Esophagus muscularis mucosa (tissue), 4 donors: ENCODE data around the gene TMEM200C. TPM values are rescaled to one million over a fixed set of nuclear protein-coding genes. Genes with fewer than 3 reads are reported as not detected.

Experiments
- DNase-seq: peaks from one replicate; pipeline ENCODE4 v3.0.0-alpha.2; 2017; ENCODE audit errors: extremely low spot score
- H3K27ac ChIP-seq, 4 donors: fragments of 200-600 bp; sonication (generic); replicated peaks in 1 of 4; 1 replicate in 3 of 4; 2 replicates in 1 of 4; pipeline ENCODE4 v1.5.1; 2016 to 2019; ENCODE audit warnings: mild to moderate bottlenecking in 1 of 4
- H3K27me3 ChIP-seq, 4 donors: fragments of 200-600 bp; sonication (generic); one replicate each; pipeline versions ENCODE4 v1.5.1 to v1.6.0; 2016 to 2019
- H3K36me3 ChIP-seq, 4 donors: fragments of 200-600 bp; sonication (generic); one replicate each; pipeline ENCODE4 v1.5.1; 2016 to 2019
- H3K4me1 ChIP-seq, 4 donors: fragments of 200-600 bp; sonication (generic); one replicate each; pipeline ENCODE4 v1.5.1; 2016 to 2019
- H3K4me3 ChIP-seq, 4 donors: fragments of 200-600 bp; sonication (generic); 1 replicate in 2 of 4; 2 replicates in 2 of 4; pipeline ENCODE4 v1.5.1; 2016 to 2019; ENCODE audit warnings: mild to moderate bottlenecking in 4 of 4, moderate library complexity in 1 of 4
- H3K9me3 ChIP-seq, 4 donors: fragments of 200-600 bp; sonication (generic); 1 replicate in 3 of 4; 2 replicates in 1 of 4; pipeline ENCODE4 v1.5.1; 2016 to 2019
- EP300 ChIP-seq: sonication (generic); formaldehyde crosslinking; IDR thresholded peaks from one replicate; pipeline ENCODE4 v1.6.1; 2017; ENCODE audit warnings: antibody characterized with exemption
- POLR2A ChIP-seq: fragments of 450-650 bp; IDR thresholded peaks from one replicate; pipeline ENCODE4 v1.6.1; 2017; ENCODE audit warnings: antibody characterized with exemption, moderate library complexity, mild to moderate bottlenecking, low read depth
- POLR2AphosphoS5 ChIP-seq, 2 donors: sonication (generic); formaldehyde crosslinking; IDR thresholded peaks; one replicate each; pipeline ENCODE4 v1.6.1; 2017; ENCODE audit warnings: antibody characterized with exemption in 2 of 2
- WGBS: methylation state at CpG from one replicate; pipeline ENCODE4 v1.1.5; 2018; 5-methylcytosine and 5-hydroxymethylcytosine counted together
- intact Hi-C: fragments of 100-400 bp; cut with DNase I; formaldehyde crosslinking; loops from one replicate; pipeline ENCODE4 v1.15.1; 2023
- total RNA-seq, 4 donors: library from RNA; depleted of rRNA; stranded (reverse); fragments of >200 nt; gene quantifications; one replicate each; pipeline versions ENCODE4 v1.1.0 to v1.2.1, GENCODE V29; 2016
- TF ChIP-seq, protein P1 (sequence below), 3 experiments: fragments of 200-600 bp in 2 of 3; fragments of 450-650 bp in 1 of 3; sonication (generic) in 2 of 3; IDR thresholded peaks; one replicate each; pipeline ENCODE4 v1.5.1; 2017 to 2019; ENCODE audit warnings: antibody characterized with exemption in 3 of 3, mild to moderate bottlenecking in 2 of 3, moderate library complexity in 1 of 3

Gene TMEM200C
- under 1 TPM; under 0.01 to 0.92 (median 0.36) TPM for total RNA-seq

DNA sequence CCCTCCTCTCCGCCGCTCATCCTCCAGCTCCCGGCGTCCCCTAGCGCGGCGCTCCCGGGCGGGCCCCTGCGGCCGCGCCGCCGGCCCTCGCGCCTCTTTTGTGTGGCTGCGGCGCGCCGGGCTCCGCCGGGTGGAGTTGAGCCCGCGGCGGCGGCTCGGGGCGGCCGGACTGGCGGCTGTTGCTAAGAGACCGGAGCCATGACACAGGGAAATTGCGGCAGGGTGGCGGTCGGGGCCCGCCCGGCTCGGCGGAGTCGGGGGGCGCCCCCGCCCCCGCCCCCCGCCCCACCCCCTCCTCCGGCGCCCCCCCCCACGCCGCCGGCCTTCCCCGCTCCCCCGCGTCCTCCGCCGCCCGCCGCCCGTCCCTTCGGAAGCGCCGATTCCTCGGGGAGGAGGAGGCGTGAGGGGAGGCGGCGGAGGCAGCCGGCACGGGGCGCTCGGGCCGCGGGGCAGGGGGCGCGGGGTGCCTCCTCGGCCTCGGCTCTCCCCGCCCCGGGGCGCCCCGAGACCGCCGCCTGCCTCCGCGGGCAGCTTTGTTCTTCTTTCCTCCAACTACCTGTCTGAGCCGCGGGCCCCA, at the start of gene TMEM200C:
Gene TMEM200C, minus strand, starts transcription at position 224 of the 577 bp plus-strand sequence. CDS start 3,459 bp downstream, outside the sequence.
- TF ChIP-seq POLR2A: no peak
- peak within 1 kb of the TSS; percentile 17 to 63 (median 38) for H3K27ac ChIP-seq
- no peaks in the 10 kb centered on the region for H3K36me3 ChIP-seq
- 0% methylated on average over 6 of the region's 83 CpGs for WGBS
- H3K4me3 ChIP-seq: peak within 1 kb of the TSS; percentile 51 to 62 (median 54)
- no peak for DNase-seq
- intact Hi-C loops: no loop called here
- H3K4me1 ChIP-seq: peaks cover 13 to 35% (median 32%) of the 10 kb centered on the region in 4 donors
- no peaks in the 10 kb centered on the region for H3K9me3 ChIP-seq
- H3K27me3 ChIP-seq: peaks cover 0 to 94% (median 46%) of the 10 kb centered on the region in 4 donors

DNA sequence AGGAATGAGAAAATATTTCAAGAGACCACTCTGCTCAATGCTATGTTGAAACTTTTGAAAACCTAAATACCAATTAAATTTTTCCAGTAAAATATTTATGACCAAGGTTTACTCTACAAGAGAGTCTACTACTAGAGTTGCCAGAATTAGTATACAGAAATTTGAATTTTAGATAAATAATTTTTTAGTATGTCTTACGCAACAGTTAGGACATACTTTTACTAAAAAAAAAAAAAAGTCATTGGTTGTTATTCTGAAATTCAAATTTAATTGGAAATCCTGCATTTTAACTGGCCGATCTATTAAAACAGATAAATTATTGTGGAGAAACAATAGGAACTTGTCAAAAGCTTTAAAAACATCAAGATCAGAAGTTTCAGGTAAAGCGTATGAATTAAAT, 49.1 kb upstream of the TMEM200C start:
- WGBS: 95% methylated on average over 3 of the region's 3 CpGs
- DNase-seq: no peak
- intact Hi-C loops: no loop called here

DNA sequence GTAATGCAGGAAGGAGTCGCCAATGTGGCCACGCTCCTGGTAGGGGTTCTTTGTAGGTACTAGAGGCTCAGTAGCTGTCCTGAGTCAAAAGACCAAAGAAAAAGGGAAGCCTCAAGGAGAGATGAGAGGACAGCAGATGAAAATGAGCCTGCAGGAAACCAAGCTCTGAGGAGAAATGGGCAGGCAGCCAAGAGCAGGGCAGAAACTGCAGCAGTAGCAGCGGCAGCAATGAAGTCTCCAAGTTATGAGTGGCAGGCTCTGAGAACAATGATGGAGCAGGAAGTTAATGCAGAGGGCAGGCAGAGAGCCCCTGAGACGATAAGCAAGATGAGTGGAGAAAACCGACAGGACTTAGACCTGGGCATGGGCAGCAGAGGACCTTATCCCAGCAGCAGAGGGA, 48.2 kb upstream of the TMEM200C start:
- Histone ChIP-seq H3K27me3 (peaks cover 0 to 4% (median 0%) of the 10 kb centered on the region in 4 donors), H3K4me1 (no peaks in the 10 kb centered on the region), H3K4me3 (no peak overlapping the region), H3K36me3 (no peaks in the 10 kb centered on the region), H3K27ac (no peak overlapping the region), H3K9me3 (no peaks in the 10 kb centered on the region)
- no peak for TF ChIP-seq POLR2AphosphoS5 (IDR thresholded peaks at IDR 0.05)
- TF ChIP-seq, protein P1, sequence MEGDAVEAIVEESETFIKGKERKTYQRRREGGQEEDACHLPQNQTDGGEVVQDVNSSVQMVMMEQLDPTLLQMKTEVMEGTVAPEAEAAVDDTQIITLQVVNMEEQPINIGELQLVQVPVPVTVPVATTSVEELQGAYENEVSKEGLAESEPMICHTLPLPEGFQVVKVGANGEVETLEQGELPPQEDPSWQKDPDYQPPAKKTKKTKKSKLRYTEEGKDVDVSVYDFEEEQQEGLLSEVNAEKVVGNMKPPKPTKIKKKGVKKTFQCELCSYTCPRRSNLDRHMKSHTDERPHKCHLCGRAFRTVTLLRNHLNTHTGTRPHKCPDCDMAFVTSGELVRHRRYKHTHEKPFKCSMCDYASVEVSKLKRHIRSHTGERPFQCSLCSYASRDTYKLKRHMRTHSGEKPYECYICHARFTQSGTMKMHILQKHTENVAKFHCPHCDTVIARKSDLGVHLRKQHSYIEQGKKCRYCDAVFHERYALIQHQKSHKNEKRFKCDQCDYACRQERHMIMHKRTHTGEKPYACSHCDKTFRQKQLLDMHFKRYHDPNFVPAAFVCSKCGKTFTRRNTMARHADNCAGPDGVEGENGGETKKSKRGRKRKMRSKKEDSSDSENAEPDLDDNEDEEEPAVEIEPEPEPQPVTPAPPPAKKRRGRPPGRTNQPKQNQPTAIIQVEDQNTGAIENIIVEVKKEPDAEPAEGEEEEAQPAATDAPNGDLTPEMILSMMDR (IDR thresholded peaks at IDR 0.05): no peak
- no peak for TF ChIP-seq POLR2A
- TF ChIP-seq EP300: no peak
- intact Hi-C loops: no loop called here
- DNase-seq: no peak
- 51% methylated on average over 5 of the region's 5 CpGs for WGBS

More for the DNA sequence above, 49.1 kb upstream of the TMEM200C start:
- no peaks in the 10 kb centered on the region for H3K9me3 ChIP-seq
- H3K27me3 ChIP-seq: peaks cover 0 to 4% (median 0%) of the 10 kb centered on the region in 4 donors
- no peak overlapping the region for H3K27ac ChIP-seq
- TF ChIP-seq POLR2A (no peak), EP300 (no peak), POLR2AphosphoS5 (IDR thresholded peaks at IDR 0.05) (no peak)
- TF ChIP-seq, protein P1 (IDR thresholded peaks at IDR 0.05): no peak
- no peaks in the 10 kb centered on the region for H3K4me1 ChIP-seq
- H3K4me3 ChIP-seq: no peak overlapping the region
- no peaks in the 10 kb centered on the region for H3K36me3 ChIP-seq

DNA sequence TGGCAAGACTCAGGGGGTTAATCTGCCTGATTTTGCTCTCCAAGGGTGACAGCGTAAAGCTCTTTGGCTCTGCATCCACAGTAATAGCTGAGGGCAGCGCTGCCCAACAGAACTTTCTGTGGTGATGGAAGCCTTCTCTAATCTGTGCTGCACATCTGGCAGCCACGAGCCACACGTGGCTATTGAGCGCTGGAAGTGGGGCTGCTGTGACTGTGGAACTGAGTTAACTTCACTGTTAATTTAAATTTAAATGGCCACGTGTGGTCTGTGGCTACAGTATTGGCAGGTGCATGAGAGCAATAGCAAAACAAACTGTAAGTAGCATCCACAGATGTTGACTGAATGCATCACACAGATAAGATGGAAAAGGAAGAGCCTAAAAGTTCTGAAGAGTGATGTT, 47.3 kb upstream of the TMEM200C start:
- TF ChIP-seq POLR2AphosphoS5 (IDR thresholded peaks at IDR 0.05) (no peak), EP300 (no peak), POLR2A (no peak)
- TF ChIP-seq, protein P1 (IDR thresholded peaks at IDR 0.05): no peak
- intact Hi-C loops: no loop called here
- peak; percentile 57 for DNase-seq
- Histone ChIP-seq H3K36me3 (no peaks in the 10 kb centered on the region), H3K9me3 (no peaks in the 10 kb centered on the region), H3K27ac (no peak overlapping the region), H3K27me3 (peaks cover 0 to 4% (median 0%) of the 10 kb centered on the region in 4 donors), H3K4me1 (no peaks in the 10 kb centered on the region), H3K4me3 (no peak overlapping the region)
- 69% methylated on average over 6 of the region's 6 CpGs for WGBS

DNA sequence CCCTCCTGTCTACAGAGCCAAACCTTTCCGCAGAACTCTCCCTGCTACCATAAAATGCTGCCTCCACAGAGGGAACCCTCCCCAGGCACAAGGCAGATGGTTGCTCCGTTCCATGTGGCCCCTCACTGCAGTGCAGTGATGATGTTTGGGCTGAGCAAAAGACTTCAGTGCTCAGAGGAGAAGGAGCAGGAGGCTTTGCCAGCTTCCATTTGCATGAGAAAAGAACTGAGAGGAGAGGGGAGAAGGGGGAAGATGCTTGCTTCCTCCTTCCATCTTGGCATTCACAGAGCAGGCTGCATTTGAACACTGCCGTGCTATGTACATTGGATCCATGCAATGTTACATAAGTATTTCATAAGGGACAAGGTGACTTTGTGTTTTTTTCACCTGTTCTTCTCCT, 46.6 kb upstream of the TMEM200C start:
- DNase-seq: peak; percentile 79
- Histone ChIP-seq H3K27ac (no peak overlapping the region), H3K4me1 (no peaks in the 10 kb centered on the region), H3K36me3 (no peaks in the 10 kb centered on the region), H3K4me3 (no peak overlapping the region), H3K27me3 (peaks cover 0 to 4% (median 0%) of the 10 kb centered on the region in 4 donors), H3K9me3 (no peaks in the 10 kb centered on the region)
- WGBS: 66% methylated on average over 3 of the region's 3 CpGs
- TF ChIP-seq, protein P1 (IDR thresholded peaks at IDR 0.05): no peak
- TF ChIP-seq POLR2AphosphoS5 (IDR thresholded peaks at IDR 0.05) (no peak), EP300 (no peak), POLR2A (no peak)
- intact Hi-C loops: no loop called here
